GM12878 (cell line): ENCODE results near the gene ALOX12B. TPM values are rescaled to one million over a fixed set of nuclear protein-coding genes. Genes with fewer than 3 reads are reported as not detected.

Experiments used
- ATAC-seq: fragments of 200-7000 bp; cut with Tn5 transposase; 3 replicates; pipeline ENCODE4 v1.9.1; 2020; ENCODE audit warnings: mild to moderate bottlenecking, moderate library complexity
- BruUV-seq: library from RNA; stranded (reverse); fragments of 400-500 nt; replicated peaks from 2 replicates; lab custom pipeline; 2021; lab: Mats Ljungman, UMichigan
- CTCF ChIA-PET: fragments of 300-600 bp; sonication (Branson Sonifier 250); formaldehyde crosslinking; extraction: SDS; loops from one replicate; lab custom pipeline; 2021; ENCODE audit warnings: inconsistent platforms; lab: Yijun Ruan, JAX
- POLR2A ChIA-PET: fragments of 350-600 bp; formaldehyde crosslinking; extraction: SDS; loops from one replicate; lab custom pipeline; 2021; ENCODE audit warnings: inconsistent platforms; lab: Charles Lee
- RAD21 ChIA-PET: fragments of 300-600 bp; sonication (Branson Sonifier 250); formaldehyde crosslinking; loops from one replicate; lab custom pipeline; 2023; ENCODE audit warnings: antibody characterized with exemption; ENCODE audit not compliant: unreplicated experiment; lab: Charles Lee
- SMC1A ChIA-PET: fragments of 300-600 bp; sonication (Branson Sonifier 250); formaldehyde crosslinking; loops from one replicate; lab custom pipeline; 2023; ENCODE audit not compliant: unreplicated experiment, uncharacterized antibody; lab: Charles Lee
- DNase-seq: peaks from one replicate; pipeline ENCODE4 v3.0.0-alpha.2; 2011; ENCODE audit warnings: low read depth, low spot score
- FAIRE-seq: peaks from 3 replicates; lab custom pipeline; 2011; peaks lifted over from hg19 to GRCh38; lab: Jason Lieb, UNC
- H2AFZ ChIP-seq: 2 replicates; pipeline ENCODE4 v1.6.0; 2011; ENCODE audit warnings: low read depth, low read length, control low read depth; ENCODE audit not compliant: control insufficient read depth
- H3K27ac ChIP-seq: 2 replicates; pipeline ENCODE4 v1.5.1; 2011; ENCODE audit warnings: control low read depth; ENCODE audit not compliant: control insufficient read depth, insufficient read depth
- H3K27me3 ChIP-seq, 2 experiments: replicated peaks in 1 of 2; 2 replicates each; pipeline versions ENCODE4 v1.6.0 to v1.6.1; 2011; ENCODE audit warnings: low read length in 1 of 2; ENCODE audit not compliant: control insufficient read depth in 2 of 2, insufficient read depth in 2 of 2
- H3K36me3 ChIP-seq, 2 experiments: 2 replicates each; pipeline ENCODE4 v1.5.1; 2011; ENCODE audit warnings: low read length in 1 of 2; ENCODE audit not compliant: control insufficient read depth in 2 of 2, insufficient read depth in 2 of 2
- H3K4me1 ChIP-seq: 2 replicates; pipeline ENCODE4 v1.6.1; 2011; ENCODE audit warnings: mild to moderate bottlenecking, low read length, moderate library complexity, mixed read lengths; ENCODE audit not compliant: control insufficient read depth, insufficient read depth
- H3K4me2 ChIP-seq: 2 replicates; pipeline ENCODE4 v1.6.0; 2011; ENCODE audit warnings: control low read depth; ENCODE audit not compliant: control insufficient read depth, insufficient read depth
- H3K4me3 ChIP-seq: fragments of 200-600 bp; sonication (generic); 2 replicates; pipeline ENCODE4 v1.5.1; 2016
- H3K79me2 ChIP-seq: 2 replicates; pipeline ENCODE4 v1.6.0; 2011; ENCODE audit warnings: low read length; ENCODE audit not compliant: control insufficient read depth, insufficient read depth
- H3K9ac ChIP-seq: 2 replicates; pipeline ENCODE4 v1.8.0; 2011; ENCODE audit warnings: low read length, control low read depth, mixed read lengths; ENCODE audit not compliant: control insufficient read depth, insufficient read depth
- H3K9me3 ChIP-seq: replicated peaks from 3 replicates; pipeline ENCODE4 v1.5.1; 2011; ENCODE audit warnings: mild to moderate bottlenecking, low read length; ENCODE audit not compliant: control insufficient read depth, insufficient read depth
- H4K20me1 ChIP-seq: 2 replicates; pipeline ENCODE4 v1.6.0; 2011; ENCODE audit not compliant: control insufficient read depth, insufficient read depth
- BCLAF1 ChIP-seq: fragments of 450-650 bp; IDR thresholded peaks from 2 replicates; pipeline ENCODE4 v1.6.1; 2017; ENCODE audit warnings: antibody characterized with exemption, mild to moderate bottlenecking, moderate library complexity
- CEBPB ChIP-seq, 2 experiments: fragments of 150-350 bp in 1 of 2; IDR thresholded peaks; 2 replicates each; pipeline ENCODE4 v1.6.1; 2012 to 2014; ENCODE audit warnings: low read depth in 2 of 2, low read length in 2 of 2, borderline replicate concordance in 1 of 2, inconsistent platforms in 1 of 2
- ESRRA ChIP-seq: IDR thresholded peaks from 2 replicates; pipeline ENCODE4 v1.6.1; 2012; ENCODE audit warnings: mild to moderate bottlenecking, low read length, improper control_type of control experiment
- JUND ChIP-seq: IDR thresholded peaks from 2 replicates; pipeline ENCODE4 v1.6.1; 2012; ENCODE audit warnings: low read depth, mild to moderate bottlenecking, low read length, improper control_type of control experiment, moderate library complexity
- KLF5 ChIP-seq: fragments of 450-650 bp; IDR thresholded peaks from 2 replicates; pipeline ENCODE4 v1.6.1; 2014; ENCODE audit warnings: mild to moderate bottlenecking; ENCODE audit not compliant: partially characterized antibody
- MLLT1 ChIP-seq: fragments of 450-650 bp; IDR thresholded peaks from 2 replicates; pipeline ENCODE4 v1.6.1; 2016; ENCODE audit warnings: mild to moderate bottlenecking
- NR2C2 ChIP-seq: IDR thresholded peaks from 2 replicates; pipeline ENCODE4 v1.6.1; 2011; ENCODE audit warnings: borderline replicate concordance, low read depth; ENCODE audit not compliant: control insufficient read depth, insufficient read length
- NR2F1 ChIP-seq: fragments of 450-650 bp; conservative IDR thresholded peaks from 2 replicates; pipeline ENCODE4 v1.6.1; 2017; ENCODE audit warnings: mild to moderate bottlenecking
- RELA ChIP-seq: fragments of 450-650 bp; IDR thresholded peaks from 2 replicates; pipeline ENCODE4 v1.8.0; 2014; ENCODE audit warnings: borderline replicate concordance; ENCODE audit not compliant: partially characterized antibody
- SRF ChIP-seq, 2 experiments: IDR thresholded peaks; 2 replicates each; pipeline ENCODE4 v1.6.1; 2011; ENCODE audit warnings: low read depth in 2 of 2, low read length in 2 of 2, mild to moderate bottlenecking in 1 of 2, moderate library complexity in 1 of 2
- STAT3 ChIP-seq: IDR thresholded peaks from 2 replicates; pipeline ENCODE4 v1.6.1; 2011; ENCODE audit warnings: low read depth, low read length, improper control_type of control experiment
- TAF1 ChIP-seq: IDR thresholded peaks from 2 replicates; pipeline ENCODE4 v1.6.1; 2011; ENCODE audit warnings: mild to moderate bottlenecking, low read depth, low read length, borderline replicate concordance
- WRNIP1 ChIP-seq: IDR thresholded peaks from 2 replicates; pipeline ENCODE4 v1.6.1; 2011; ENCODE audit warnings: low read depth, low read length, improper control_type of control experiment, borderline replicate concordance
- ZNF217 ChIP-seq: fragments of 450-650 bp; IDR thresholded peaks from 2 replicates; pipeline ENCODE4 v1.6.1; 2017; ENCODE audit warnings: antibody characterized with exemption, mild to moderate bottlenecking
- WGBS: methylation state at CpG from one replicate; pipeline ENCODE4 v1.1.6; 2016; ENCODE audit warnings: low lambda C conversion rate; ENCODE audit not compliant: insufficient replicate concordance, insufficient coverage; ENCODE audit errors: missing lambda C conversion rate; 5-methylcytosine and 5-hydroxymethylcytosine counted together
- in situ Hi-C: fragments of 300-500 bp; cut with MboI; formaldehyde crosslinking; loops from 9 replicates; pipeline ENCODE4 v1.14.3; 2018; ENCODE audit warnings: mixed read lengths
- intact Hi-C: fragments of 100-400 bp; cut with micrococcal nuclease; formaldehyde crosslinking; loops from one replicate; pipeline ENCODE4 v1.14.2; 2022; ENCODE audit not compliant: unreplicated experiment
- polyA plus RNA-seq, 11 experiments: library from polyadenylated mRNA; depleted of rRNA in 4 of 11; unstranded in 6 of 11; stranded (reverse) in 5 of 11; fragments of >200 nt; fragmentation: Nextera tagmentation in 4 of 11; fragmentation: Illumina TruSeq in 1 of 11; extraction: Ambion mirVana in 4 of 11; extraction: Trizol in 1 of 11; gene quantifications; 1 replicate in 1 of 11; 2 replicates in 10 of 11; pipeline versions ENCODE4 v1.2.1 to v1.2.3, GENCODE V29; 2011 to 2016; ENCODE audit warnings: inconsistent platforms in 2 of 11, missing spikeins in 2 of 11, low read depth in 1 of 11
- total RNA-seq, 4 experiments: library from RNA; depleted of rRNA in 3 of 4; stranded (reverse); fragments of >200 nt in 3 of 4; fragmentation: Illumina TruSeq in 1 of 4; extraction: Trizol in 1 of 4; gene quantifications; 2 replicates each; pipeline versions ENCODE4 v1.2.1 to v1.2.3, GENCODE V29; 2013 to 2021
- TF ChIP-seq, protein P1 (sequence below): IDR thresholded peaks from 2 replicates; pipeline ENCODE4 v1.6.1; 2012; ENCODE audit warnings: low read length, inconsistent platforms

ALOX12B gene
- total and polyA plus RNA-seq, 10 of the 15 experiments (the other 5 are each of a cell fraction or from before 2014, with no cell fraction given): 0.17 to 0.54 TPM; not detected in 8

- Histone ChIP-seq H3K36me3 (no peaks in the 10 kb centered on the region), H2AFZ (peak overlapping the region; percentile 35; the same call in 1 of the 2 replicates), H3K9me3 (no peaks in the 10 kb centered on the region), H4K20me1 (no peaks in the 10 kb centered on the region), H3K4me3 (peak overlapping the region; percentile 99), H3K79me2 (no peaks in the 10 kb centered on the region), H3K4me1 (peaks cover 36% of the 10 kb centered on the region), H3K9ac (peak overlapping the region; percentile 32; the same call in 1 of the 2 replicates), H3K27me3 (peaks cover 5 to 9% of the 10 kb centered on the region in 2 experiments), H3K4me2 (peak overlapping the region; percentile 94), H3K27ac (no peak overlapping the region; the same call in 1 of the 2 replicates)
- WGBS: 1% methylated on average over 40 of the region's 40 CpGs
- ATAC-seq: peak; percentile 27
- DNase-seq: peak; percentile 64
- in situ Hi-C loops: loop anchor here (5.0 kb wide), 1 partner anchor 97 kb away; no protein-coding TSS in a partner anchor
- ChIA-PET CTCF (interaction anchor here (1.4 to 2.2 kb wide), 4 partner anchors 12 to 33 kb away, joined by 7 to 16 read pairs (median 9); no protein-coding TSS in a partner anchor), SMC1A (interaction anchor here (0.7 to 3.8 kb wide), 7 partner anchors 9 to 438 kb away, joined by 3 to 26 read pairs (median 5); partner anchors contain the start of gene TP53), RAD21 (interaction anchor here (1.3 kb wide), 1 partner anchor 12 kb away, joined by 7 read pairs; no protein-coding TSS in a partner anchor), POLR2A (interaction anchor here (0.5 to 3.9 kb wide), 8 partner anchors 12 to 170 kb away, joined by 3 to 20 read pairs (median 10); partner anchors contain the start of genes PER1 and SLC25A35)
- no TSS peak for BruUV-seq
- FAIRE-seq: peak; percentile 7
- intact Hi-C loops: no loop called here
- TF ChIP-seq, protein P1, sequence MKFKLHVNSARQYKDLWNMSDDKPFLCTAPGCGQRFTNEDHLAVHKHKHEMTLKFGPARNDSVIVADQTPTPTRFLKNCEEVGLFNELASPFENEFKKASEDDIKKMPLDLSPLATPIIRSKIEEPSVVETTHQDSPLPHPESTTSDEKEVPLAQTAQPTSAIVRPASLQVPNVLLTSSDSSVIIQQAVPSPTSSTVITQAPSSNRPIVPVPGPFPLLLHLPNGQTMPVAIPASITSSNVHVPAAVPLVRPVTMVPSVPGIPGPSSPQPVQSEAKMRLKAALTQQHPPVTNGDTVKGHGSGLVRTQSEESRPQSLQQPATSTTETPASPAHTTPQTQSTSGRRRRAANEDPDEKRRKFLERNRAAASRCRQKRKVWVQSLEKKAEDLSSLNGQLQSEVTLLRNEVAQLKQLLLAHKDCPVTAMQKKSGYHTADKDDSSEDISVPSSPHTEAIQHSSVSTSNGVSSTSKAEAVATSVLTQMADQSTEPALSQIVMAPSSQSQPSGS: no peak
- TF ChIP-seq SRF (IDR thresholded peaks at IDR 0.05; ENCODE audit: low read depth in 2 of 2, low read length in 2 of 2): 0 out of 4 replicates have a peak, but pooled peaks of 1 of the 2 experiments have one; percentile 28
- peak; percentile 72 for TF ChIP-seq RELA
- TF ChIP-seq WRNIP1: no peak
- 0 out of 2 replicates have a peak, but pooled peaks have one; percentile 16 for TF ChIP-seq ESRRA
- peak; percentile 29 for TF ChIP-seq KLF5
- TF ChIP-seq MLLT1: peak; percentile 53; the same call in 1 of the 2 replicates
- no peak for TF ChIP-seq ZNF217
- TF ChIP-seq NR2F1: 0 out of 2 replicates have a peak, but pooled peaks have one; percentile 20
- TF ChIP-seq CEBPB (IDR thresholded peaks at IDR 0.05; ENCODE audit: borderline replicate concordance in 1 of 2, low read depth in 2 of 2, low read length in 2 of 2): no peak
- no peak for TF ChIP-seq STAT3
- TF ChIP-seq NR2C2: no peak
- no peak for TF ChIP-seq BCLAF1
- no peak for TF ChIP-seq TAF1
- TF ChIP-seq JUND: no peak
Observed at GRCh38 chr17:8125154-8125946, 37.8 kb upstream of the ALOX12B start.
